NCI-H526 (cell line): ENCODE measurements around the gene ADNP.
"Not testable (repeated sequence)": the region's sequence is repeated elsewhere in the genome, so short reads cannot be mapped to it uniquely, and the experiment has no call there.

Experiments used
- DNase-seq, 2 experiments: peaks; one replicate each; lab custom pipeline; 2025; lab: John Stamatoyannopoulos, UW

ADNP gene

GRCh38 chr20:50931306-50932015 is at the start of gene ADNP:
Gene ADNP, minus strand, starts transcription at chr20:50931437. Its CDS starts 27,441 bp downstream, at chr20:50903996.
- peak; percentile 86 to 97 for DNase-seq

- no peak for DNase-seq
Measured at GRCh38 chr20:50980071-50980681, 48.9 kb upstream of the ADNP start.

- DNase-seq: not testable (repeated sequence)
Measured at GRCh38 chr20:50978533-50978932, 47.3 kb upstream of the ADNP start.

DNA sequence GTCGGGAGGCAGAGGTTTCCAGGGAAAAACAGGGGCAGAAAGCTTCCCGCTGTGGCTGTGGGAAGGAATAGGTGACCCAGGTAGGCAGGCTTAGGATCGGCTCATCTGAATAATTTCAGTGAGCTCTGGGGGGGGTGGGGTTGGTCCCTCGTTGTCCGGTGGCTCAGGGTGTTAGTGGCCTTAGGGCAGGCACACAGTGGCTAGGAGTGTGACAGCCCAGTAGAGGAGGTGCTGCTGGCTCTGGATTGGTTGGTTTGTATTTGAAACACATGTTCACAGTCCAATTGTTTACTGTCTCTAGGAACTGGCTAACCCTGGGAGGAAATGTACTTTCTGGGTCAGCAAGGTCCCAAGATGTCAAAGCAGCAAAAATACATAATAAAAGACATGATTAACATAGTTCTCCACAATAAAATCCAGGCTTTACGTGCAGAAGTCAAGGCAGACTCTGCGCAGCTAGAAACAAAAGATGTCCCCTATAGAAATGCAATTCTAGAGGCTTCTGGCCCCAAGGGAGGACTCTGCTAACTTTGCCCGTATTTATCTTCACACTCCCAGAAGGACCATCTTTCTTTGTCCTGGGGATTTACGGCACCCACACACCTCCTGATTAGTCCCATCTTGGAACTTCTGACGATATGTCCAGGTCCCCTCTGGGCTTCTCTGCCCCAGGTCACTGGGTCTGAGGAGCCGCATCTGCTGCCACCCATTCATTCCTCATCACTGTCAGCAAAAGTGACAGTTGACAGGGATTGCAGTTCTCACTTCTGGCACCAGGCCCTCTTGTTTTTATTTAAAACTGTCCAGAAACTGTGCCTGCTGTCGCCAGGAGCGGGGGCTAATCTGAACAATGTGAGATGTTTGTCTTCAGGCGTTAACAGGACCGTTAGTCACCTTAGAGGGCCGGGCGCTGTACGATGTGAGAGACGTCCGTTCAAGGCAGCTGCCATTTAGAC is 46.1 kb upstream of the ADNP start:
- no peak for DNase-seq

DNA sequence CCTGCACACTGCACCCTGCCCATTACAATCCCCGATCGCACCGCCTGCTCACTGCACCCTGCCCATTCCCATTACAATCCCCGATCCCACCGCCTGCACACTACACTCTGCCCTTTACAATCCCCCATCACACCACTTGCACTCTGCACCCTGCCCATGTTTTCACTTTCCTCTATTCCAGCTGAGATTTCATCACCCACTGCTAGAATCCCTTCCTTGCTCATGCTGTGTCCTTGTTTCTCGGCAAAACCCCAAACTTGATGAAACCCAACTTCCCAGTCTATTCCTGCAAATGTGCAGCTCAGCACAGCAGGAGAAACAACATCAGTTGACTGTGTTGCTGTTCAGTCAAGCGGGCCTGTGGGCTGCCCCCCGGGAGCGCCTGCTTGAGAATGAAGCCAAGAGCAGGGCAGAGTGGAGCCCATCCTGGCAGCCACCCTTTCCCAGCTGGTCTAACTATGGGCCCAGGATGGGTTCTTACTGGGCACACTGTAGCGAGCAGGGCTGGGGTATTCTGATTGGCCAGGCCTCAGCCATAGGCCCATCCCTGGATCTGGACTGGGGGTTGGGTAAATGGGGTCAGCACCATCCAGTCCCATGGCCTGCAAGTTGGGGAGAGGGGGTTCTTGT is 44.6 kb upstream of the ADNP start:
- DNase-seq: no peak

- DNase-seq: no peak
Measured at GRCh38 chr20:50969912-50970311, 38.7 kb upstream of the ADNP start.

DNA sequence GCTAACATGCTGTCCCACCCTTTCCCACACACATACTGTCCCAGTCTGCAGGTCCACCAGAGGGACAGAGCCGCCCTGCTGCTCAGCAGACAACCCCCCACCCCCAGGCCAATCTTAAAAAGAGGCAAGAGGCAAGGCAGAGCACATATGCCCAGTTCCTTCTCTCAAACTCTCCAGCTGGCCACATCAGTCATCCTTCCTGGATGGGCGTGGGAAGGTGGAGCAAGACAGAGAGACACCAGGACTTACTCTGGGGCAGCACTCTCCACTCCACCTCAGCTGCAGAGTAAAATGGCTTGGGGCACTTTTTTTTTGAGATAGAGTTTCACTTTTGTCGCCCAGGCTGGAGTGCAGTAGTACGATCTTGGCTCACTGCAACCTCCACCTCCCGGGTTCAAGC is 38.2 kb upstream of the ADNP start:
- DNase-seq: no peak

GRCh38 chr20:50968289-50968688 is 37.1 kb upstream of the ADNP start:
- no peak for DNase-seq

GRCh38 chr20:50967586-50967985 is 36.3 kb upstream of the ADNP start:
- no peak for DNase-seq

GRCh38 chr20:50959543-50960126 is 28.4 kb upstream of the ADNP start:
- no peak for DNase-seq

DNA sequence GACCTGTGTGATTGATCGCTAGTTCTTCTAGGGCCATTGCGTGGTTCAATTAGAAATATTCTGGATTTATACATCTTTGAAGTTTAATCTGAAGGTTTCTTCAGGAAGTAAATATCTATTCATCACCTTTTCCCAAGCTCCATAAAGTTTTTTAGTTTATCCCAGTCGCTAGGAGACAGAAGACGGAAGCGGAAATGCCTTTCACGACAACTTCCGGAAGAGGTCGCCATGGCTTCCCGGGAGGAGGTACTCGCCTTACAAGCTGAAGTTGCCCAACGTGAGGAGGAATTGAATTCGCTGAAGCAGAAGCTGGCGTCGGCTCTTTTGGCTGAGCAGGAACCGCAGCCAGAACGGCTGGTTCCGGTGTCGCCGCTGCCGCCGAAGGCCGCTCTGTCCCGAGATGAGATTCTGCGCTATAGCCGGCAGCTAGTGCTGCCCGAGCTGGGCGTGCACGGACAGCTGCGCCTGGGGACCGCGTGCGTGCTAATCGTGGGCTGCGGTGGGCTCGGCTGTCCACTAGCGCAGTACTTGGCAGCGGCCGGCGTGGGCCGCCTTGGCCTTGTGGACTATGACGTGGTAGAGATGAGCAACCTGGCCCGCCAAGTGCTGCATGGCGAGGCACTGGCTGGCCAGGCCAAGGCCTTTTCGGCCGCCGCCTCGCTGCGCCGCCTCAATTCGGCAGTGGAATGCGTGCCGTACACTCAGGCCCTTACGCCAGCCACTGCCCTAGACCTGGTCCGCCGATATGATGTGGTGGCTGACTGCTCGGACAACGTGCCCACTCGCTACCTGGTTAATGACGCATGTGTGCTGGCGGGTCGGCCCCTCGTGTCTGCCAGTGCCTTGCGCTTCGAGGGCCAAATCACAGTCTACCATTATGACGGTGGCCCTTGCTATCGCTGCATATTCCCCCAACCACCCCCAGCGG is 27.6 kb upstream of the ADNP start, which contains the start of gene MOCS3:
Gene MOCS3 (plus strand): TSS at position 204 of the 928 bp plus-strand sequence. CDS start 25 bp downstream, at position 229.
- peak; percentile 92 to 96 for DNase-seq

DNA sequence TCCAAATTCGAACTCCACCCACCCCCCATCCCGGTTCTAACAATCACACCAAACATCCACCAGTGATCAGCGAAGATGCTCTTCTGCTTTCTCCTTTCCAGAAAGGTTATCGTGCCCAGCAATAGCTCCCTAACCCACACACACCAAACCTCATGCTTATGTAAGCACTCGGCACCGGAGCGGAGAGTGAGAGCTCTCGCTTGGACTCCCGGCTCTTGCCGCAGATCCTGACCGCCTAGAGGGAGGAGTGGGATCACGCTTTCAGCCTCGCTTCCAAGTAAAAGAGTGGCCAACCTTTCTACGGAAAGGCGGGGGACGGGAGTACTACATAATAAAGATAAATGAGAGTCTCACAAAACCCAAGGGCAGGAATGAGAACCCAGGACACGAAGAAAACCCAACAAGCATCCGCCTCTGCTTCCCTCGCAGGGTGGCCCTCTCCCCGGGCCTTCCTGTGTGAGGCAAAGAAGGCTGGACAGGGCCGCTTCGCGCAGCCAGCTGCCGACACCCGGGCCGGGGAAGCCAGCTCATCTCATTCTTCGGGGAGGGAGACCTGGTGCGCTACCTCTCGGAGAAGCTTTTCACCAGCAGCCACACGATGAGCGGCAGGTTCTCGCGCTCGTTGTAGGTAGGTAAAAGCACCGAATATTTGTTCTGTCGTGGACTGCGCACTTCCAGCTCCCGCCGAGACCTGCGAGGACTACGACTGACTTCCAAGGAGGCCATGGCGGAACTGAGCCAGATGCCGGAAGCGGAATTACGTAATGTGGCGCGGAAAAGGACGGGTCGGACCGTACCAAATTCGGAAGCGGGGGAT is 26.8 kb upstream of the ADNP start, which contains the start of gene DPM1:
Gene DPM1 (minus strand): TSS at position 735 of the 817 bp plus-strand sequence. CDS start 9 bp downstream, at position 726.
- peak; percentile 92 to 96 for DNase-seq

- DNase-seq: no peak
Measured at GRCh38 chr20:50957276-50957675, 26.0 kb upstream of the ADNP start.

GRCh38 chr20:50953821-50954220 is 22.6 kb upstream of the ADNP start:
- DNase-seq: no peak

GRCh38 chr20:50953196-50953595 is 22.0 kb upstream of the ADNP start:
- no peak for DNase-seq

DNA sequence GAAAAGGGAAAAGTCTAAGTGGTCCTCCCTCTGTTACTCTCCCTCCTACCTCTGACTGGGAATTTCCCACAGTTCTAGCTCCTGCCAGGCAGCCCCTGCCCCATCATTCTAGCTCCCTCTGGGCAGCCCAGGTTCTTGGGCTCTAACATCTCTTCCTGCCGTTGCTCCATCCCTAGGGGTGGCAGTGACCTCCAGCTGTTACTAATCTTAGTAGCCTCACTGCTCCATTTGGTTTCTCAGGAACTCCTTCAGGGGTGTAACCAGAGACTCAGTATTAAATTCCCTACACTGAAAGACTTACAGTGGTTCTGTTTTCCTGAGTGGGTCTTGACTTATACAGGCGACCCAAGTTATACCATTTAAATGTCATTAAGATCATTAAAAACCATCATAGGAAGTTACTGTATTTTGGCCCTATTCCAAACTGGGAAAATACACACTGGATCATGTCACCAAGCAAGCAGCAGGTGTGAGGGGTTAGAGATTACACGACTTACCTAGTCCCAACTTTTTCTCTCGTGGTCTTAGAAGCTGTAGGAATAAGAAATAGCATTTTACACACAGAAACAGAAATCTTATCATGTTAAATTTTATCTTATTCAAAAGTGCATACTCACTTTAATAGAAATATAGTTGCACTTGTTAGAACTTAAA is 17.0 kb upstream of the ADNP start:
- no peak for DNase-seq

- no peak for DNase-seq
Measured at GRCh38 chr20:50943069-50943468, 11.8 kb upstream of the ADNP start.

GRCh38 chr20:50933589-50933988 is 2.4 kb upstream of the ADNP start:
- no peak for DNase-seq
